Heart left ventricle (tissue), 16 donors: ENCODE measurements around the gene KCNQ2. TPM values are rescaled to one million over a fixed set of nuclear protein-coding genes. Genes with fewer than 3 reads are reported as not detected.

Experiments used
- ATAC-seq, 4 donors: fragments of 200-7000 bp; cut with Tn5 transposase; one replicate each; pipeline ENCODE4 v1.9.1; 2020 to 2022; ENCODE audit warnings: moderate library complexity in 4 of 4, mild to moderate bottlenecking in 3 of 4, moderate number of reproducible peaks in 1 of 4
- DNase-seq, 5 donors: peaks; one replicate each; pipeline ENCODE4 v3.0.0-alpha.2; 2020
- H3K27ac ChIP-seq, 12 donors: fragments of 200-600 bp; sonication (generic) in 4 of 12; one replicate each; pipeline versions ENCODE4 v1.5.0 to v1.8.0; 2016 to 2022; ENCODE audit warnings: mild to moderate bottlenecking in 2 of 12
- H3K27me3 ChIP-seq, 9 donors: fragments of 200-600 bp; sonication (generic) in 2 of 9; one replicate each; pipeline versions ENCODE4 v1.5.1 to v1.8.0; 2016 to 2022; ENCODE audit warnings: mild to moderate bottlenecking in 3 of 9
- H3K36me3 ChIP-seq, 9 donors: fragments of 200-600 bp; sonication (generic) in 2 of 9; one replicate each; pipeline versions ENCODE4 v1.5.0 to v1.8.0; 2018 to 2022; ENCODE audit warnings: mild to moderate bottlenecking in 2 of 9
- H3K4me1 ChIP-seq, 12 donors: fragments of 200-600 bp; sonication (generic) in 4 of 12; one replicate each; pipeline versions ENCODE4 v1.5.0 to v1.8.0; 2016 to 2022; ENCODE audit warnings: mild to moderate bottlenecking in 3 of 12
- H3K4me3 ChIP-seq, 12 donors: fragments of 200-600 bp; sonication (generic) in 4 of 12; one replicate each; pipeline versions ENCODE4 v1.5.0 to v1.8.0; 2017 to 2022; ENCODE audit warnings: mild to moderate bottlenecking in 9 of 12, moderate library complexity in 4 of 12
- H3K9me3 ChIP-seq, 12 donors: fragments of 200-600 bp; sonication (generic) in 4 of 12; one replicate each; pipeline versions ENCODE4 v1.5.0 to v1.8.0; 2016 to 2022; ENCODE audit warnings: mild to moderate bottlenecking in 1 of 12
- POLR2A ChIP-seq, 2 donors: fragments of 450-650 bp; IDR thresholded peaks; one replicate each; pipeline ENCODE4 v1.6.1; 2017; ENCODE audit warnings: antibody characterized with exemption in 2 of 2, mild to moderate bottlenecking in 2 of 2, moderate library complexity in 2 of 2
- WGBS, 4 donors: extraction: QIAGEN DNeasy Blood & Tissue Kit in 2 of 4; methylation state at CpG; one replicate each; pipeline versions ENCODE4 v1.1.5 to v1.1.7; 2013 to 2018; 5-methylcytosine and 5-hydroxymethylcytosine counted together
- intact Hi-C, 10 donors: fragments of 100-400 bp; cut with DNase I; formaldehyde crosslinking; loops; one replicate each; pipeline versions ENCODE4 v1.11.1 to v1.14.2; 2022
- polyA plus RNA-seq, 2 donors: library from polyadenylated mRNA; stranded (reverse); fragments of 200-250 nt; gene quantifications; one replicate each; pipeline ENCODE4 v1.2.3, GENCODE V29; 2013
- total RNA-seq, 9 donors: library from RNA; depleted of rRNA in 2 of 9; stranded (reverse); fragments of >200 nt in 2 of 9; fragmentation: NEBNext Ultra II Directional in 3 of 9; extraction: Animal tissue kit (Norgen Biotek cat#: 25700) in 3 of 9; gene quantifications; one replicate each; pipeline versions ENCODE4 v1.1.0 to v1.2.4, GENCODE V29; 2016 to 2023
- TF ChIP-seq, protein P1 (sequence below), 12 donors: fragments of 200-600 bp; sonication (generic) in 4 of 12; IDR thresholded peaks; one replicate each; pipeline versions ENCODE4 v1.5.0 to v1.8.0; 2018 to 2022; ENCODE audit warnings: antibody characterized with exemption in 12 of 12, mild to moderate bottlenecking in 5 of 12
- donor health status: ischemic (EF 13 %, LVEDD 7.1; RV severe dilation, severe dysfunction).
- donor health status: healthy with polysubstance abuse.
- donor health status: DM: no; HTN: yes; CAD: no.
- donor health status: DM: no; HTN: no; CAD: no.
- donor health status: ischemic (EF 25% LVEDD 6.9; RV normal size, moderate dysfunction).
- donor health status: ischemic (EF 25% LVEDD 5.7; RV mildly dilated, moderate dysfunction).
- donor health status: healthy.
- donor health status: DM: yes; HTN: yes; CAD: no.
- donor health status: ischemic (EF 35%, LVEDD 5.7; RV mildly dilated, moderate dysfunction).
- donor health status: nonischemic (EF 11% LVEDD 7.7; RV severe dilation, severe dysfunction).
- donor health status: DM: yes; HTN: yes; CAD: no.
- donor health status: PGD.
- donor health status: ischemic (EF 29% LVEDD 5.4; RV normal size, mild dysfunction).
- donor health status: nonischemic (EF 23%, LVEDD 6.1; RV moderate dilation, normal function).

KCNQ2 gene
- total and polyA plus RNA-seq, 11 donors = 0.06 to 2.6 (median 0.65) TPM; not detected in 7

DNA sequence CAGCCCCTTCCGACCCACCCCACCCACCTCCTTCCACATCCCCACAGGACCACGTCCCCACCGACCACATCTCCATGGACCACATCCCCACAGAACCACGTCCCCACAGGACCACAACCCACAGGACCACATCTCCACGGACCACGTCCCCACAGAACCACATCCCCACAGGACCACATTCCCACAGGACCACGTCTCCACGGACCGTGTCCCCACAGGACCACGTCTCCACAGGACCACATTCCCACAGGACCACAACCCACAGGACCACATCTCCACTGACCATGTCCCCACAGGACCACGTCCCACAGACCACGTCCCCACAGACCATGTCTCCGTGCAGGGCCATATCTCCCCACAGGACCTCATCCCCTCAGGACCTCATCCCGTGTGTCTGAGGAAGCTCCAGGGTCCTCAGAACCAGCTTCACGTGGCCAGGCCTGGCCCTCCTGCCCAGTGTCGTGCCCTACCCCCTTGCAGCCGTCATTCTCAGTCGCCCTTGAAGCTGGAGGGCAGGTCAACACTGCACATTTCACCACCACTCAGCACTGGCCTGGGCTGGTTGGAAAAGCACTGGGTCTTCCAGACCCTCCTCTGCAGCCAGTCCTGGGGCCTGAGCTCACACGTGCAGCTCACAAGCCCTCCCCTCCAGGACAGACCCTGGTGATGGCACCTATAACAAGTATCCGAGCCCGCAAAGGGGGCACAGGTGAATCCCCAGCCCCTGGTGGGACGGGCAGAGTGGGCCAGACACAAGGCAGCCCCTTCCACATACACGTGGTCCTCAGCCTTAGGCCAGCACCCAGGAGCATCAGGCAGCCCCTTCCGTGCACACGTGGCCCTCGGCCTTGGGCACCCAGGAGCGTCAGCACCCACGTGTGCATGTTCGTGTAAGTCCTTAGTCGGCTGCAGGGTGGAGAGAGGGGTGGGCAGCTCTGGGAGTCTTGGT is 115.2 kb downstream of the KCNQ2 start:
- TF ChIP-seq, protein P1, sequence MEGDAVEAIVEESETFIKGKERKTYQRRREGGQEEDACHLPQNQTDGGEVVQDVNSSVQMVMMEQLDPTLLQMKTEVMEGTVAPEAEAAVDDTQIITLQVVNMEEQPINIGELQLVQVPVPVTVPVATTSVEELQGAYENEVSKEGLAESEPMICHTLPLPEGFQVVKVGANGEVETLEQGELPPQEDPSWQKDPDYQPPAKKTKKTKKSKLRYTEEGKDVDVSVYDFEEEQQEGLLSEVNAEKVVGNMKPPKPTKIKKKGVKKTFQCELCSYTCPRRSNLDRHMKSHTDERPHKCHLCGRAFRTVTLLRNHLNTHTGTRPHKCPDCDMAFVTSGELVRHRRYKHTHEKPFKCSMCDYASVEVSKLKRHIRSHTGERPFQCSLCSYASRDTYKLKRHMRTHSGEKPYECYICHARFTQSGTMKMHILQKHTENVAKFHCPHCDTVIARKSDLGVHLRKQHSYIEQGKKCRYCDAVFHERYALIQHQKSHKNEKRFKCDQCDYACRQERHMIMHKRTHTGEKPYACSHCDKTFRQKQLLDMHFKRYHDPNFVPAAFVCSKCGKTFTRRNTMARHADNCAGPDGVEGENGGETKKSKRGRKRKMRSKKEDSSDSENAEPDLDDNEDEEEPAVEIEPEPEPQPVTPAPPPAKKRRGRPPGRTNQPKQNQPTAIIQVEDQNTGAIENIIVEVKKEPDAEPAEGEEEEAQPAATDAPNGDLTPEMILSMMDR (IDR thresholded peaks at IDR 0.05) = no peak
- no peak for TF ChIP-seq POLR2A (IDR thresholded peaks at IDR 0.05)
- Histone ChIP-seq H3K27me3 (peaks cover 14 to 43% (median 20%) of the 10 kb centered on the region in 9 donors), H3K9me3 (no peaks in the 10 kb centered on the region), H3K36me3 (no peaks in the 10 kb centered on the region), H3K4me1 (peaks cover 0 to 44% (median 7%) of the 10 kb centered on the region in 12 donors), H3K4me3 (no peak overlapping the region), H3K27ac (no peak overlapping the region)
- peak; percentile 24 to 31 (median 24) for ATAC-seq
- intact Hi-C loops = no loop called here
- DNase-seq = peak in 1 of 5 donors; percentile 36
- 61 to 77% (median 68%) methylated on average over 23 to 30 of the region's 30 CpGs for WGBS, 4 donors

GRCh38 chr20:63356511-63356910 is 115.9 kb downstream of the KCNQ2 start:
- DNase-seq (peak in 1 of 5 donors; percentile 46), ATAC-seq (no peak)
- Histone ChIP-seq H3K4me1 (peaks cover 0 to 47% (median 8%) of the 10 kb centered on the region in 12 donors), H3K27ac (no peak overlapping the region), H3K9me3 (no peaks in the 10 kb centered on the region), H3K36me3 (no peaks in the 10 kb centered on the region), H3K27me3 (peaks cover 10 to 36% (median 14%) of the 10 kb centered on the region in 9 donors), H3K4me3 (no peak overlapping the region)
- intact Hi-C loops = no loop called here
- 88 to 93% (median 92%) methylated on average over 7 to 8 of the region's 8 CpGs for WGBS, 4 donors
- no peak for TF ChIP-seq POLR2A (IDR thresholded peaks at IDR 0.05)
- TF ChIP-seq, protein P1 (IDR thresholded peaks at IDR 0.05) = no peak

DNA sequence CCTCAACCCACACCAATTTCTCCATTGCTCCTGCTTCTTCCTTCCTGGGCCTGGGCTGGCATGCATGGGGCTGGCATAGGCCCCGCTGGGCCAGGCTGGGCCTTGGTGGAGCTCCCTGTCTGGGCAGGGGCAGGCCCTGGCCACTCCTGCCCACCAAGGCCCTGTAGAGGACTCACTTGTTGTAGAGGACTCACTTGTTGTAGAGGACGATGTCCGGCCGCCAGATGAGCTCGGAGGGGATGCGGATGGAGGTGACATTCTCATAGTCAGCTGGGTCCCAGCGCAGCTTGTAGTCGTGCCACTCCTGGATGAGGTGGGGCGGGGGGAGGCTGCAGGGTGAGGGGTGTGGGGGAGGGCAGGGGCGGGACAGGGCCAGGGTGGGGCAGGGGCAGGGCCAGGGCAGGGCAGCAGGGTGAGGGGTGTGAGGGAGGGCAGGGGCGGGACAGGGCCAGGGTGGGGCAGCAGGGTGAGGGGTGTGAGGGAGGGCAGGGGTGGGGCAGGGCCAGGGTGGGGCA is 116.6 kb downstream of the KCNQ2 start:
- Histone ChIP-seq H3K4me3 (no peak overlapping the region), H3K9me3 (no peaks in the 10 kb centered on the region), H3K36me3 (no peaks in the 10 kb centered on the region), H3K4me1 (peaks cover 0 to 41% (median 8%) of the 10 kb centered on the region in 12 donors), H3K27me3 (peaks cover 7 to 30% (median 9%) of the 10 kb centered on the region in 9 donors), H3K27ac (no peak overlapping the region)
- no peak for ATAC-seq
- DNase-seq = peak in 1 of 5 donors; percentile 40
- 87 to 97% (median 90%) methylated on average over 2 to 11 of the region's 11 CpGs for WGBS, 4 donors
- no peak for TF ChIP-seq POLR2A (IDR thresholded peaks at IDR 0.05)
- TF ChIP-seq, protein P1 (IDR thresholded peaks at IDR 0.05) = no peak
- intact Hi-C loops = no loop called here
